ENCODE data around the gene LAGE3.
A peak's percentile ranks its signal among the peaks of the same experiment; 100 is the strongest.

Gene LAGE3

DNA sequence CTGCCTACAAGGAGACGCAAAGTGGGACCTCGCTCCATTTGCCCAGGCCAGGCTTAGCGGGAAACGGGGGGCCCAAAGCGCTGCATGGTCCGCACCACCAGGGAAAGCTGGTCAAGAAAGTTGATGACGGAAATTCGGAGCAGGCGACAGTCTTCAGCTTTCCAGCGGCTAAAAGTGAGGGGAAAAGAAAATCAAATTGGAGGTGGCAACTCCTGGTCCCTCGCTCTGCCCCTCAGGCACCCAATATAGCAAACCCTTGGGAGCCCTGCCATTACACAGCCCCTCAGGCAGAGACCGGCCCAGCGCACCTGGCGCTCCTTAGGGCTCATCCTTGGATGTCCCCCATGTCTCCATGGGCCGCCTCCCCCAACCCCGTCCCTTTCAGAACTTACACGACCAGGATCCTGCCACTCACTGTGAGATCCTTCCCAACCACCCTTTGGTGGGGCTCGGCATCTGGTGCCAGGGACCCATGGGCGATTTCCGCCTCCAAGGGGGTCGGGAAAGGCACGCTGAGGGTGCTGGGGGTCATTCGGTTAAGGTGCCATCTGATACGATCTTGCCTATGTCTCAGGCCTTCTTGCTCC lies 1.1 kb downstream of the LAGE3 start:
- no peak for DNase-seq (ENCODE audit: low read depth in 2 of 2)
- TF ChIP-seq, protein P1, sequence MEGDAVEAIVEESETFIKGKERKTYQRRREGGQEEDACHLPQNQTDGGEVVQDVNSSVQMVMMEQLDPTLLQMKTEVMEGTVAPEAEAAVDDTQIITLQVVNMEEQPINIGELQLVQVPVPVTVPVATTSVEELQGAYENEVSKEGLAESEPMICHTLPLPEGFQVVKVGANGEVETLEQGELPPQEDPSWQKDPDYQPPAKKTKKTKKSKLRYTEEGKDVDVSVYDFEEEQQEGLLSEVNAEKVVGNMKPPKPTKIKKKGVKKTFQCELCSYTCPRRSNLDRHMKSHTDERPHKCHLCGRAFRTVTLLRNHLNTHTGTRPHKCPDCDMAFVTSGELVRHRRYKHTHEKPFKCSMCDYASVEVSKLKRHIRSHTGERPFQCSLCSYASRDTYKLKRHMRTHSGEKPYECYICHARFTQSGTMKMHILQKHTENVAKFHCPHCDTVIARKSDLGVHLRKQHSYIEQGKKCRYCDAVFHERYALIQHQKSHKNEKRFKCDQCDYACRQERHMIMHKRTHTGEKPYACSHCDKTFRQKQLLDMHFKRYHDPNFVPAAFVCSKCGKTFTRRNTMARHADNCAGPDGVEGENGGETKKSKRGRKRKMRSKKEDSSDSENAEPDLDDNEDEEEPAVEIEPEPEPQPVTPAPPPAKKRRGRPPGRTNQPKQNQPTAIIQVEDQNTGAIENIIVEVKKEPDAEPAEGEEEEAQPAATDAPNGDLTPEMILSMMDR (IDR thresholded peaks at IDR 0.05; ENCODE audit: low read depth, low read length): no peak
- H3K4me3 ChIP-seq (replicated peaks in 1 of 2; ENCODE audit: low read depth in 2 of 2, low read length in 2 of 2): peak overlapping the region; percentile 55 to 56

DNA sequence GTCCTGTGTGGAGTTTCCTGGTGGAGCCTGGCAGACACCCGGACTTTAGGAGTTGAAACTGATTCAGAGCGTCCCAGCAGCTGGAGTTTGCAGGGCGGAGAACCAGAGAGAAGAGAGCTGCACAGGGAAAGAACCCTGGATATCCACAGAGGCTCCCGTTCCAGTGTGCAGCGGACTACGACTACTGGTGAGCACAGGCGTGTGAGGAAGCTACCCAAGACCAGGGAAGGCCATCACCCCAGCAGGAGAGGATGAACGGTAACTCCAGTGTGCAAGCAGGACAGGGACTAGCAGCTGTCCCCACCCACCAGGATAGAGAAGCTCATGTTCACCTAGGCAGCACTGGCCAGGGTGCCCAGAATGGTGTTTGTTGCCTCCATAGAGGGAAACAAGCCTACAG lies 2.3 kb downstream of the LAGE3 start:
- H3K4me3 ChIP-seq (replicated peaks in 1 of 2; ENCODE audit: low read depth in 2 of 2, low read length in 2 of 2): no peak overlapping the region
- no peak for DNase-seq (ENCODE audit: low read depth in 2 of 2)
- TF ChIP-seq, protein P1 (IDR thresholded peaks at IDR 0.05; ENCODE audit: low read depth, low read length): no peak

DNA sequence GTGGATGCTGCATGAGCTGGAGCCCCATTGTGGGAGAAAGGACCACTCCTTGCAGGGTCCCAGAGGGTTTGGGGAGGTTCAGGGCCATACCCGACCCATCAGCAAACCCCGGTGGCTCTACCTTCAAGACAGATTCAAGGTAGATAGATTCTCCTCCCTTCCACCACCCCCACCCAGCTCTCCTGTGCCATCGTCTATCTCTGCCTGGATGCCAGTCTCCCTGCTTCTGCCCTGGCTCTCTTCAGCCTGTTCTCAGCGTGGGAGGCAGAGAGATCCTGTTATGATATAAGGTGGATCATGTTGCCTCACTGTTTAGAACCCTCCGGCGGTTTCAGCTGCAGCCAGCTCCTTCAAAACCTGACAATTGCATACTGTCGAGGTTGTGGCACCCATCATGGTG lies 5.4 kb downstream of the LAGE3 start:
- TF ChIP-seq, protein P1 (IDR thresholded peaks at IDR 0.05; ENCODE audit: low read depth, low read length): no peak
- H3K4me3 ChIP-seq (replicated peaks in 1 of 2; ENCODE audit: low read depth in 2 of 2, low read length in 2 of 2): no peak overlapping the region
- no peak for DNase-seq (ENCODE audit: low read depth in 2 of 2)

DNA sequence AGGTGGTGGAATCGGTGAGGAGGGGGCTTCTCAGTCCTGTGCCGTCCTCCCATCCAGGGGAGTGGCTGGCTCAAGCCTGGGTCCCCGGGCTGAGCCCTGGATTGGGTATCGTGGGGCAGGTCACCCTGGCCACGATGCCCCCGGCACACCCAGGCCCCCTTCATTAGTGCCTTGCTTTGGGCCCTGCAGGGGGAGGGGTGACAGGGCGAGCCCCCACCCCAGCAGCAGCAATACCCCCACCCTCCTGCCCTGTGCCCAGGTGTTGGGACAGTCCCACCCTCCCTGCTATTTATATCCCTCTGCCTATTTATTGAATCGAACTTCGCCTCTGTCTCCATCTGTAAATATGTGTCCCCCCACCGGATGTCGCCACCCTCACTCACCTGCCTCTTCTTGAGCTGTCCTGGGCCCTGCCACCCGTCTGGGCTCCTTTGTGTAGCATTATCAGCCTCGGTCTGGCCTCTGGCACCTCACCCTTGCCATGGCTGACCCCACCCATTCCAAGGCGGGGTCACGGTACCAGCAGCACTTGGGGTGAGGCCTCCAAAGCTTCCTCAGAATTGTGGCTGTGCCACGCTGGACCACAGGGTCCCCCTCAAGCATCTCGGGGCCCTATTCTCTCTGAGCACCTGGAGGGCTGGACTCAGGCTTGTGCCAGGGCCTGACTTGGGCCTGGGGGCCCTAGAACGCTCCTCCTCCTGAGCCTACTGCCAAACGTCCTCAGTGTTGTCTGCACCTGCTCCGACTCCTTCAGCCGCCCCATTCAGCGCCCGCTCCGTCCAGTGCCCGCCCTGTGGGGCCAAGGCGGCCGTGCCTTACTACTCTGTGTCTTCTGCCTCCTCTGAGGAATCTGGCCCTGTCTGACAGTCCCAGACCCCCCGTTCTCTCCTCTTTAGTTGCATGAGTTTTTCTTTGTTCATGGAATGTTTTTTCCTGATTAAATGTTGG lies 6.1 kb downstream of the LAGE3 start:
- DNase-seq (ENCODE audit: low read depth in 2 of 2): no peak
- no peak overlapping the region for H3K4me3 ChIP-seq (replicated peaks in 1 of 2; ENCODE audit: low read depth in 2 of 2, low read length in 2 of 2)
- TF ChIP-seq, protein P1 (IDR thresholded peaks at IDR 0.05; ENCODE audit: low read depth, low read length): no peak

DNA sequence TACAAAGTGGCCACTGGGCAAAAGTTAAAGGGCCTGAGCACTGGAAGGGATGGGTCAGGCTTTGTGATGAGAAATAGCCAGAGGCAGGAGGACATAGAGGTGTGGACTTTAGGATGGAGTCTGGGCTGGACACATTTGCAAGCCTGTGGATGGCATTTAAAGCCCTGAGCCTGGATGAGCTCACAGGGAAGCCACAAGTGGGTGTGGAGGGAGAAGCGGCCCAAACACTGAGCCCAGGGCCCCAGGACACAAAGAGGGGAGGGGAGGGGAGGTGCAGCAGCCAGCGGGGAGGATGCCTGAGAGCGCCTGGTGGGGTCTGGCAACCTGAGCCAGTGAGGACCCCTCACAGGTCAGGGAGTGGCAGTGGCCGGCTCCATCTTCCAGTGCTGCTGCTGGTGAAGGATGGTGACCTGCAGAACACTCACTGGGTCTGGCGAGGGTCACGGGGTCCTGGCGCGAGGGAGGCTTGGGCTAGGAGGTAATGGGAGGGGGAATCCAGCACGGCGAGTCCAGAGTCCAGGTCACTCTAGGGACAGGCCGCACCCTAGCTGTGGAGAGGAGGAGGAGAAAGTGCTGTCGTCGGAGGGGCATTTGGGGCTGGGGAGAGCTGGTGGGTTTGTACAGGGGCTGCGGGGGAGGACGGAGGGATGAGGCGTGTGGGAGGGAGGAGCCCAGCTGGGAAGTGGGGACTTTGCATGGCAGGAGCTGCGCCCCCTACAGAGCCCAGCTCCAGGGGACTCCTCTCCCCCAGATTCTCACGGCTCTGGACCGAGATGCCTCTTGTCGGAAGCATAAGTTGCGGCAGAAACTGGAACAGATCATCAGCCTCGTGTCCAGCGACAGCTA lies 7.0 kb downstream of the LAGE3 start:
- DNase-seq (ENCODE audit: low read depth in 2 of 2): no peak
- TF ChIP-seq, protein P1 (IDR thresholded peaks at IDR 0.05; ENCODE audit: low read depth, low read length): no peak
- no peak overlapping the region for H3K4me3 ChIP-seq (replicated peaks in 1 of 2; ENCODE audit: low read depth in 2 of 2, low read length in 2 of 2)

DNA sequence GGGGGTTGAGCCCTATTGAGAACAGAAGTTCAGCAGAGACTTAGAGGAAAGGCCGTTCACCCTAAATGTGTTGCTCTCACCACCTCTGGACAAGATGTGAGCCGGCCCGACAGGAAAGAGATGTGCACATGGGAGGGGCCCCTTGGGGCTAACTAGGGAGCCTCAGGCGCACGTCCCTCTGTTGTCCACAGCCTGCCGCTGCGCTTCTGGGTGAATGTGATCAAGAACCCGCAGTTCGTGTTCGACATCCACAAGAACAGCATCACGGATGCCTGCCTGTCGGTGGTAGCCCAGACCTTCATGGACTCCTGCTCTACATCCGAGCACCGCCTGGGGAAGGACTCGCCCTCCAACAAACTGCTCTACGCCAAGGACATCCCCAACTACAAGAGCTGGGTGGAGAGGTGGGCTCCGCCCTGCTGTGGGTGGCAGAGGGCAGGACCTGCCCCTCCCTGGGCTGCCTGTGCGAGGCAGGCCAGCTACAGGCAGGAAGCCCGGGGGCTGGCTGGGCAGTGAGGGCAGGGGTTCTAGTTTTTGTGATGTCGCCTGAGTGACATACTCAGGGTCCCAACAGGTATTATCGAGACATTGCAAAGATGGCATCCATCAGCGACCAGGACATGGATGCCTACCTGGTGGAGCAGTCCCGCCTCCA lies 8.0 kb downstream of the LAGE3 start:
- TF ChIP-seq, protein P1 (IDR thresholded peaks at IDR 0.05; ENCODE audit: low read depth, low read length): no peak
- DNase-seq (ENCODE audit: low read depth in 2 of 2): no peak

More for the DNA sequence above, 8.0 kb downstream of the LAGE3 start:
- H3K4me3 ChIP-seq (replicated peaks in 1 of 2; ENCODE audit: low read depth in 2 of 2, low read length in 2 of 2): no peak overlapping the region
